Measurements from ENCODE around the gene TBL1Y.

The TBL1Y gene

GRCh38 chrY:6929237-6929636 is 18.7 kb downstream of the TBL1Y start:
- Histone ChIP-seq H2AFZ (ENCODE audit: insufficient read depth, low read length, poor library complexity) (no peak overlapping the region), H2BK5ac (ENCODE audit: low read depth, low read length, poor library complexity) (no peak overlapping the region), H3K79me2 (ENCODE audit: control insufficient read depth, insufficient read depth, low read length, poor library complexity) (no peaks in the 10 kb centered on the region), H3K36me3 (ENCODE audit: control insufficient read depth in 1 of 2, insufficient read depth in 2 of 2, low read length in 2 of 2) (no peaks in the 10 kb centered on the region), H4K8ac (ENCODE audit: low read depth, low read length) (no peak overlapping the region), H3K27me3 (ENCODE audit: insufficient read depth, low read length) (no peaks in the 10 kb centered on the region), H3K23ac (ENCODE audit: low read length) (no peak overlapping the region), H2BK120ac (ENCODE audit: insufficient read depth, low read length, poor library complexity) (no peak overlapping the region), H3K9me3 (ENCODE audit: insufficient read depth, low read depth, low read length) (no peaks in the 10 kb centered on the region), H4K12ac (ENCODE audit: low read depth, low read length) (no peak overlapping the region), H2AK5ac (ENCODE audit: low read length) (no peak overlapping the region), H3K4me2 (ENCODE audit: low read length) (no peak overlapping the region), H3K27ac (ENCODE audit: low read depth, low read length) (no peak overlapping the region), H2BK12ac (ENCODE audit: low read length) (no peak overlapping the region), H3K79me1 (ENCODE audit: low read length) (no peaks in the 10 kb centered on the region), H3K4ac (ENCODE audit: low read depth, low read length) (no peak overlapping the region), H4K91ac (ENCODE audit: low read depth, low read length) (no peak overlapping the region), H3K9ac (ENCODE audit: low read length) (no peak overlapping the region), H3K4me1 (ENCODE audit: control insufficient read depth in 1 of 2, insufficient read depth in 2 of 2, low read length in 2 of 2) (no peaks in the 10 kb centered on the region), H3K4me3 (ENCODE audit: low read depth, low read length) (no peak overlapping the region), H3K18ac (ENCODE audit: low read length) (no peak overlapping the region), H3K14ac (ENCODE audit: low read length) (no peak overlapping the region)
- DNase-seq = no peak
- no CpG with 5 or more reads among the region's 1 CpG for WGBS (ENCODE audit: extremely low coverage, insufficient coverage, insufficient read length)

- no peak overlapping the region for H2BK5ac ChIP-seq (ENCODE audit: low read depth, low read length, poor library complexity)
- H3K14ac ChIP-seq (ENCODE audit: low read length) = no peak overlapping the region
- no peaks in the 10 kb centered on the region for H3K9me3 ChIP-seq (ENCODE audit: insufficient read depth, low read depth, low read length)
- no peak overlapping the region for H2AFZ ChIP-seq (ENCODE audit: insufficient read depth, low read length, poor library complexity)
- H3K4me3 ChIP-seq (ENCODE audit: low read depth, low read length) = no peak overlapping the region
- no peak overlapping the region for H2AK5ac ChIP-seq (ENCODE audit: low read length)
- H3K36me3 ChIP-seq (ENCODE audit: control insufficient read depth in 1 of 2, insufficient read depth in 2 of 2, low read length in 2 of 2) = no peaks in the 10 kb centered on the region
- no peak overlapping the region for H4K12ac ChIP-seq (ENCODE audit: low read depth, low read length)
- no CpG with 5 or more reads among the region's 4 CpGs for WGBS (ENCODE audit: extremely low coverage, insufficient coverage, insufficient read length)
- H3K4me1 ChIP-seq (ENCODE audit: control insufficient read depth in 1 of 2, insufficient read depth in 2 of 2, low read length in 2 of 2) = no peaks in the 10 kb centered on the region
- no peak overlapping the region for H3K4me2 ChIP-seq (ENCODE audit: low read length)
- H4K91ac ChIP-seq (ENCODE audit: low read depth, low read length) = no peak overlapping the region
- no peak overlapping the region for H3K27ac ChIP-seq (ENCODE audit: low read depth, low read length)
- H3K27me3 ChIP-seq (ENCODE audit: insufficient read depth, low read length) = no peaks in the 10 kb centered on the region
- no peak overlapping the region for H4K8ac ChIP-seq (ENCODE audit: low read depth, low read length)
- H3K79me1 ChIP-seq (ENCODE audit: low read length) = no peaks in the 10 kb centered on the region
- no peak overlapping the region for H3K23ac ChIP-seq (ENCODE audit: low read length)
- no peak overlapping the region for H2BK120ac ChIP-seq (ENCODE audit: insufficient read depth, low read length, poor library complexity)
- no peak overlapping the region for H3K18ac ChIP-seq (ENCODE audit: low read length)
- no peak for DNase-seq
- no peaks in the 10 kb centered on the region for H3K79me2 ChIP-seq (ENCODE audit: control insufficient read depth, insufficient read depth, low read length, poor library complexity)
- no peak overlapping the region for H3K9ac ChIP-seq (ENCODE audit: low read length)
- H2BK12ac ChIP-seq (ENCODE audit: low read length) = no peak overlapping the region
- no peak overlapping the region for H3K4ac ChIP-seq (ENCODE audit: low read depth, low read length)
These were observed 21.4 kb downstream of the TBL1Y start for GRCh38 chrY:6931779-6932396.

- H2BK5ac ChIP-seq (ENCODE audit: low read depth, low read length, poor library complexity) = no peak overlapping the region
- WGBS (ENCODE audit: extremely low coverage, insufficient coverage, insufficient read length) = no CpG with 5 or more reads among the region's 2 CpGs
- no peak overlapping the region for H3K14ac ChIP-seq (ENCODE audit: low read length)
These were observed 25.0 kb downstream of the TBL1Y start for GRCh38 chrY:6935497-6935896.

GRCh38 chrY:6947695-6948094 is 37.2 kb downstream of the TBL1Y start:
- Histone ChIP-seq H3K18ac (ENCODE audit: low read length) (no peak overlapping the region), H3K36me3 (ENCODE audit: control insufficient read depth in 1 of 2, insufficient read depth in 2 of 2, low read length in 2 of 2) (no peaks in the 10 kb centered on the region), H3K23ac (ENCODE audit: low read length) (no peak overlapping the region), H3K27ac (ENCODE audit: low read depth, low read length) (no peak overlapping the region), H3K9me3 (ENCODE audit: insufficient read depth, low read depth, low read length) (no peaks in the 10 kb centered on the region), H2BK12ac (ENCODE audit: low read length) (no peak overlapping the region), H2AK5ac (ENCODE audit: low read length) (no peak overlapping the region), H4K12ac (ENCODE audit: low read depth, low read length) (no peak overlapping the region), H3K9ac (ENCODE audit: low read length) (no peak overlapping the region), H2BK120ac (ENCODE audit: insufficient read depth, low read length, poor library complexity) (no peak overlapping the region), H3K4me3 (ENCODE audit: low read depth, low read length) (no peak overlapping the region), H4K8ac (ENCODE audit: low read depth, low read length) (no peak overlapping the region), H3K79me1 (ENCODE audit: low read length) (no peaks in the 10 kb centered on the region), H3K4me2 (ENCODE audit: low read length) (no peak overlapping the region), H3K14ac (ENCODE audit: low read length) (no peak overlapping the region), H4K91ac (ENCODE audit: low read depth, low read length) (no peak overlapping the region), H3K4ac (ENCODE audit: low read depth, low read length) (no peak overlapping the region), H3K79me2 (ENCODE audit: control insufficient read depth, insufficient read depth, low read length, poor library complexity) (no peaks in the 10 kb centered on the region), H3K27me3 (ENCODE audit: insufficient read depth, low read length) (no peaks in the 10 kb centered on the region), H3K4me1 (ENCODE audit: control insufficient read depth in 1 of 2, insufficient read depth in 2 of 2, low read length in 2 of 2) (no peaks in the 10 kb centered on the region), H2BK5ac (ENCODE audit: low read depth, low read length, poor library complexity) (no peak overlapping the region), H2AFZ (ENCODE audit: insufficient read depth, low read length, poor library complexity) (no peak overlapping the region)
- DNase-seq = no peak

More at GRCh38 chrY:6935497-6935896, 25.0 kb downstream of the TBL1Y start:
- no peaks in the 10 kb centered on the region for H3K36me3 ChIP-seq (ENCODE audit: control insufficient read depth in 1 of 2, insufficient read depth in 2 of 2, low read length in 2 of 2)
- no peaks in the 10 kb centered on the region for H3K79me1 ChIP-seq (ENCODE audit: low read length)
- no peak overlapping the region for H2AFZ ChIP-seq (ENCODE audit: insufficient read depth, low read length, poor library complexity)
- H3K18ac ChIP-seq (ENCODE audit: low read length) = no peak overlapping the region
- H3K79me2 ChIP-seq (ENCODE audit: control insufficient read depth, insufficient read depth, low read length, poor library complexity) = no peaks in the 10 kb centered on the region
- H2AK5ac ChIP-seq (ENCODE audit: low read length) = no peak overlapping the region
- H3K4me3 ChIP-seq (ENCODE audit: low read depth, low read length) = no peak overlapping the region
- no peak overlapping the region for H3K4me2 ChIP-seq (ENCODE audit: low read length)
- H4K12ac ChIP-seq (ENCODE audit: low read depth, low read length) = no peak overlapping the region
- H3K4ac ChIP-seq (ENCODE audit: low read depth, low read length) = no peak overlapping the region
- no peaks in the 10 kb centered on the region for H3K27me3 ChIP-seq (ENCODE audit: insufficient read depth, low read length)
- no peak overlapping the region for H3K23ac ChIP-seq (ENCODE audit: low read length)
- H3K4me1 ChIP-seq (ENCODE audit: control insufficient read depth in 1 of 2, insufficient read depth in 2 of 2, low read length in 2 of 2) = no peaks in the 10 kb centered on the region
- no peak overlapping the region for H3K27ac ChIP-seq (ENCODE audit: low read depth, low read length)
- H2BK120ac ChIP-seq (ENCODE audit: insufficient read depth, low read length, poor library complexity) = no peak overlapping the region
- DNase-seq = no peak
- H4K8ac ChIP-seq (ENCODE audit: low read depth, low read length) = no peak overlapping the region
- H4K91ac ChIP-seq (ENCODE audit: low read depth, low read length) = no peak overlapping the region
- no peaks in the 10 kb centered on the region for H3K9me3 ChIP-seq (ENCODE audit: insufficient read depth, low read depth, low read length)
- H2BK12ac ChIP-seq (ENCODE audit: low read length) = no peak overlapping the region
- no peak overlapping the region for H3K9ac ChIP-seq (ENCODE audit: low read length)

Measured in trophoblast cell (in vitro differentiated cells and primary cell).